ENCODE data around the gene THRSP.
"Not testable (repeated sequence)": the region's sequence is repeated elsewhere in the genome, so short reads cannot be mapped to it uniquely, and the experiment has no call there.

The THRSP gene

DNA sequence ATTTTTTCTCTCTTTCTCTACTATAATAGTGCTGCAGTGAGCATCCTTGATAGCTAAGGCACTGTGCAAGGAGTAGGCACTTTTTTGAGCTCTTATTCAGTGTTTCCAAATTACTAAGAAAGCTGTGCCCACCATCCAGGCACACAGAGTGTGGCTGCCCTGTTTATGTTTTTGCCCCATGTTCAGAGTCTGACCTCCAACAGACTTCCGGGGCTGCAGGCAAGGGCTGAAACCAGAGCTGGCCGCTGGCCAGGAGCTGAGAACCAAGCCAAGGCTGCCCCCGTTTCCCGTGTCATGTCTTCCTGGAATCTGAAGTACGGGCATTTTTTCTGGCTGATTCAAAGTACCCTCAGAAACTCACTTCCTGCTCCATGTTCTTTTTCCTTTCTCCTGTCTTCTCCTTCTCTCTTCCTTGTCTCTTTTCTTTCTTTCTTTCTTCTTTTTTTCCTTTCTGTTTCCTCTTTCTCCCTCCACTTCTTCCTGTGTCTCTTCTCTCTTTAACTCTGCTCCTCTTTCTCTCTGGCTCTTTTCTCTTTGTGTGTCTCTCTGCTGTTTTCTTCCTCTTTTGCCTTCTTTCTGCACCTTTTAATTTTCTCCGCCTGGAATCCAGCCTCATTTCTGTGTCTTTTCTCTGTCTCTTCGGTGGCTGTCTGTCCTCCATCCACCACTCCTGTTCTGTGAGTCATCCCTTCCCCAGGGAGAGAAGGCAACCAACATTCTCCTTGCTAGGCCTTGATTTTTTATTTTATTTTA lies 23.6 kb upstream of the THRSP start:
- DNase-seq = peak; percentile 51

DNA sequence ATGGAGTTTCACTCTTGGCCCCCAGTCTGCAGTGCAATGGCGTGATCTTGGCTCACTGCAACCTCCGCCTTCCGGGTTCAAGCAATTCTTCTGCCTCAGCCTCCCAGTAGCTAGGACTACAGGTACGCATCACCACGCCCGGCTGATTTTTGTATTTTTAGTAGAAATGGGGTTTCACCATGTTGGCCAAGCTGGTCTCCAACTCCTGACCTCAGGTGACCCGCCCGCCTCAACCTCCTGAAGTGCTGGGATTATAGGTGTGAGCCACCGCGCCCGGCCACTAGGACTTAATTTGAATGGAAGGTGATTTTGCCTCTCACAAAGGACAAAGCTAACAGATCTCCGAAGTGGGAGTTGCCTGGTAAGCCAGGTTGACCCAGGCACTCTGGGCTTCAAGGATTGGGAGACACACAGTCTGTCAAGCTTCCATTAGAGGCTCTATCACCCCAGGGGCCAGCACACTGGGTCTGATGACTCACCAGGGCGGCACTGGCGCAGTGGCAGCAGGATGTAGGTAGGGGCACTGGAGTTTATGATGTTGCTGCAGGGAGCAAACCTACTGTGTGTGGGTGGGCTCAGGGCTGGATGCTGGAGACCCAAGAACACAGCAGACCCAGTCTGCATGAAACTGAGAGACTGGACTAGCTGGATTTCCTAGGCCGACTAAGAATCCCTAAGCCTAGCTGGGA lies 22.8 kb upstream of the THRSP start:
- no peak for DNase-seq

DNA sequence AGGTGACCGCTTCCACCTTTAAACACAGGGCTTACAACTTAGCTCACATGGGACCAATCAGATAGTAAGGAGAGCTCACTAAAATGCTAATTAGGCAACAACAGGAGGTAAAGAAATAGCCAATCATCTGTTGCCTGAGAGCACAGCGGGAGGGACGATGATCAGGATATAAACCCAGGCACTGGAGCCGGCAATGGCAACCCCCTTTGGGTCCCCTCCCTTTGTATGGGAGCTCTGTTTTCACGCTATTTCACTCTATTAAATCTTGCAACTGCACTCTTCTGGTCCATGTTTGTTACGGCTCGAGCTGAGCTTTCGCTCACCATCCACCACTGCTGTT lies 22.3 kb upstream of the THRSP start:
- DNase-seq = not testable (repeated sequence)

DNA sequence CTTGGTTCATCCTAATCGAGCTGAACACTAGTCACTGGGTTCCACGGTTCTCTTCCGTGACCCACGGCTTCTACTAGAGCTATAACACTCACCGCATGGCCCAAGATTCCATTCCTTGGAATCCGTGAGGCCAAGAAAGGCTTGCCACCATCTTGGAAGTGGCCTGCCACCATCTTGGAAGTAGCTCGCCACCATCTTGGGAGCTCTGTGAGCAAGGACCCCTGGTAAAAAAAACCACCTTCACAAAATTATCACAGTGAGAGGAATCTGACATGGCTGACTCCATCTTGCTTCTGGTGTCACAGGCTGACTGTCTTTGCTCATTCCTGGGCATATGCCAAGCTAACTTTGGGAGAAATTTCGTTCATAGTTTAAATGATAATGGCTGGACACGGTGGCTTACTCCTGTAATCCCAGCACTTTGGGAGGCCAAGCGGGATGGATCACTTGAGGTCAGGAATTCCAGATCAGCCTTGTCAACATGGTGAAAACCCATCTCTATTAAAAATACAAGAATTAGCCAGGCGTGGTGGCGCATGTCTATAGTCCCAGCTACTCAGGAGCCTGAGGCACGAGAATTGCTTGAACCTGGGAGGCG lies 21.7 kb upstream of the THRSP start:
- DNase-seq = no peak

DNA sequence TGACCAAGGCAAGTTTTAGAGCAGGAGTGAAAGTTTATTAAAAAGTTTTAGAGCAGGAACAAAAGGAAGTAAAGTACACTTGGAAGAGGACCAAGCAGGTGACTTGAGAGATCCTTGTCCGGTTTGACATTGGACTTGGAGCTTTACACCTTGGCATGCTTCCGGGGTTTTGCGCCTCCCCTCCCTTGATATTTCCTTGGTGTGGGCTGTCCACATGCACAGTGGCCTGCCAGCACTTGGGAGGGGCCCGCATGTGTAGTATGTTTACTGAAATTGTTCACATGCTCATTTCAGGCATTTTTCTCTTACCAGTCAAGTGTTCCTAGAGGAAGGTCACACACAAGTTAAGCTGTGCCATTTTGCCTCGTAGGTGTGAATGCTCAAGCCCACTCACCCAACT lies 19.0 kb upstream of the THRSP start:
- no peak for DNase-seq

DNA sequence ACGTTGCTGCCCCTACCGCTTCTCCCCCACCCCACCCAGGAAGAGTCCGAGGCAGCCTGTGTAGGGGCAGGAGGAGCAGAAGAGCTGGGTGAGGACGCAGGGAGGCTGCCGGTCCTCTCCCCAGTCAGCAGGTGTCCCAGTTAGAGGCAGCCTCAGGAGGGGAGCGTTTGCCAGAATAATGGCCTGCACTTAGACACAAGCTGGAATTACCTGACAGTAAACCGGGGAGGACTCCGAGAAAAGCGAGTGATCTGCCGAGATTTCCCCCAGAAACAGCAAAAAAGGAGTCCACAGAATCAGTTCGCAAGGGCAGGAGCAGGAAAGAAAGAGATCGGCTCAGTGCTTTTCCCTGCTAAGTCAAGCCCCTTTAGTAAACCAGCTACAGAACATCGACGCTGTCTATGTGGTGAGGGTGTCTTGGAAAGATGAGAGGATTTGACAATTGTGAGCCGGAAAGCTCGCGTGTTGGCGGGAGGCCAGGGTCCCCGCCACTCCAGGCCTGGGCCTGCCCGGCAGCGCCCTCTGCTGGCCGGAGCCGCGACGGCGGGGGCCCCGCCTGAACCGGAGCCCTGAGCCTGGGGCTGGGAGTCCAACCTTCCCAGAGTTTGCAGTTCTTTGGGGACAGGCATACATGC lies 17.7 kb upstream of the THRSP start:
- DNase-seq = peak; percentile 72

DNA sequence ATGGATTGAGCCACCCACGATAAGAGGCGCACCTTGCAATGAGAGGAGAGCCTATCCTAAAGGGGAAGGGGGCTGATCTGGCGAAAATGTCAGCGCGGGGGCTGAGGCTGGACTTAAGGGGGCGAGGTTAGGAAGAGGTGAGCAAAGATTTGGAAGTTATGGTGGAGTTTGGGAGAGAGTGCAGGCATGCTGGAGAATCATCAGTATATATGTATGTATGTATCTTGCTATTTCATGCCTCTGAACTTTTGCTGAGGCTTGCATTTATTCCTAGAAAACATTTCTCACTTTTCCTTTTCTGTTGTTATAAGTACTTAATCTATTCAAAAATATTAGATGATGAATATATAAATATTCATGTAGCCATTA lies 17.2 kb upstream of the THRSP start:
- no peak for DNase-seq

DNA sequence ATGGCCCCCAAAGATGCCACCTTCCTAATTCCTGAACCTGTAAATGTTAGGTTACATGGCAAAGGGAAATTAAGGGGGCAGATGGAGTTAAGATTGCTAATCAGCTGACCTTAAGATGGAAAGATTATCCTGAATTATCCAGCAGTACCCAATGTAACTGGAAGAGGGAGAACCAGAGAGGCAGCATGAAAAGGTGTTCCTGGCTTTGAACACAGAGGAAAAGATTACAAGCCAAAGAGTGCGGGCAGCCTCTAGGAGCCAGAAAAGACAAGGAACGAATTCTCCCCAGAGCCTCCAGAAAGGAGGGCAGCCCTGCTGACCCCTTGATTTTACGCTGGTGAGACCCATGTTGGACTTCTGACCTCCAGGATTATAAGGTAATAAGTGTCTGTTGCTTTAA lies 15.1 kb upstream of the THRSP start:
- no peak for DNase-seq

DNA sequence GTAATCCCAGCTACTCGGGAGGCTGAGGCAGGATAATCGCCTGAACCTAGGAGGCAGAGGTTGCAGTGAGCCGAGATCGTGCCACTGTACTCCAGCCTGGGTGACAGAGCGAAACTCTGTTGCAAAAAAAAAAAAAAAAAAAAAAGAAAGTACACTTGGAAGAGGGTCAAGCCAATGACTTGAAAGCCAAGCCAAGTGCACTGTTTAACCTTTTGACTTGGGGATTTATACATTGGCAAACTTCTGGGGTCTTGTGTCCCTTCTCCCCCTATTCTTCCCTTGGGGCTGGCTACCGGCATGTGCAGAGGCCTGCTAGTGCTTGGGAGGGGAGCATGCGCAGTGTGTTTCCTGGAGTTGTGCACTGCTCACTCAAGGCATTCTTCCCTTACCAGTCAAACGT lies 14.3 kb upstream of the THRSP start:
- no peak for DNase-seq

DNA sequence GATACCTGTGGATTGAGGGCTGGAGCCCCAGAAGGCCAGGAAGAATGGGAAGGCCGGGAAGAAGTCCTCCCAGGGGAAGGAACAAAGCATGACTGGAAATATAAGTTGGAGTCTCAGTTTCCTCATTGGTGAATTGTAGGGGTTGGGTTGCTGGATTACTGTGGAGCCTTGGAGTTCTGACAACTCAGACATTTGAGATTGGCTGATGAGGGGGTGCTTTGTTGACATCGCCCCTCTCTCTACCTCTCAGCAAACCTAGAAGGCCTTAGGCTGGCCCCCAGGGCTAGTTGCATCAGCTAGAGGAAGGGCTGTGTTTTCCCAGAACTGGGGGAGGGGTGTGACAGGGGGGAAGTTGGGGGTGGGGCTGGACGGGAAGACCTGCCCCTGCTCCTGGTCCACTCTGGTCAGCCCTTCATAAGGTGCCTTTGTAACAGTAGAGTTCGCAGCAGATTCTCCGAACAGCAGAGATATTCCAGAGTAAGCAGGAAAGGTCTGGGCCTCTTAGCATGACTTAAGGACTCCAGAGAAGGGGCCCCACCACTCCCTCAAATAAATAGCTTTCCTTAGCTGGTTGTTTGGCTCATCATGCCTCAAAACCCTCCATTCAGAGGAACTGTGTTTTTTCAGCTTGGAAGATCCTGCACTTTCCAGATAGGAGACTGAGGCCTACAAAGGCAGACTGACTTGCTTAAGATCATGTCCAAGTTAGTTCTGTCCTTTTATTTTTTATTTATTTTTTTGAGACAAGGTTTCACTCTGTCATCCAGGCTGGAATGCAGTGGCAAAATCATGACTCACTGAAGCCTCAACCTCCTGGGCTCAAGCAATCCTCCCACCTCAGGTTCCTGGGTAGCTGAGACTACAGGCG lies 12.5 kb upstream of the THRSP start:
- no peak for DNase-seq

DNA sequence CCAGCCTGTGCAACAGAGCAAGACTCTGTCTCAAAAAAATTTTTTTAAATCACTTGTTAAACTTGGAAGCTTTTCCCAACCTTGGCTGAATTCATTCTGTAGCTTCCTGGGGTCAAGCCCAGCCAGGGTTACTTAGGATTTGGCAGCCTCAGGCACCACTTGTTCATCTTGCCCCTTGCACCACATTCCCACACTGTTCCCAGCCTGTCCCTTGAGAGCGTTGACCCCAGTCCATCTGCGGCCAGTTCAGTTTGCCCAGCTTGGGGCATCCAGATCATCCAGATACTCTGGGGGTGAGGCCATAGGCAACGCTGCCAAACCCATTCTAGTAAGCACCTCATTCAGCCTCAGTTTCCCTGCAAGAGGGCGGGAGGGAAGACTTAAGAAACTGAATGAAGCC lies 8.7 kb upstream of the THRSP start:
- no peak for DNase-seq

DNA sequence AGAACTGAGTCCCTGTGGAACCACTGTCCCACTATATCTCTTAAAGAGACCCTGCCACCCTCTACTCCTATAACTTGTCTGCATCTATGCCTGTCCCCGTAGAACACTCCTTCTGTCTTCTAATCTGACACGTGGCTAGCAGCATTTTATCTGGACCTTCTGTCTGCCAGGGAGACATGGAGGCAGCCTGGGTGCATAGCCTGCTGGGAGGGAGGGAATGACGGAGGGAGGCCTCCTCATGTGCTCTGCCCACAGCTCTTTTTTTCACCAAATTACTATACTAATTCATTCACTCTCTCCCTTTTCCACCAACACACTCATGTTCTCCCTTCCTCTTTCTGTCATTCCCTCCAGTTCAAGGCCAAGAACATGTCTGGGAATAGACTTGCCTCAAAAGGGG lies 7.6 kb upstream of the THRSP start:
- DNase-seq = no peak

DNA sequence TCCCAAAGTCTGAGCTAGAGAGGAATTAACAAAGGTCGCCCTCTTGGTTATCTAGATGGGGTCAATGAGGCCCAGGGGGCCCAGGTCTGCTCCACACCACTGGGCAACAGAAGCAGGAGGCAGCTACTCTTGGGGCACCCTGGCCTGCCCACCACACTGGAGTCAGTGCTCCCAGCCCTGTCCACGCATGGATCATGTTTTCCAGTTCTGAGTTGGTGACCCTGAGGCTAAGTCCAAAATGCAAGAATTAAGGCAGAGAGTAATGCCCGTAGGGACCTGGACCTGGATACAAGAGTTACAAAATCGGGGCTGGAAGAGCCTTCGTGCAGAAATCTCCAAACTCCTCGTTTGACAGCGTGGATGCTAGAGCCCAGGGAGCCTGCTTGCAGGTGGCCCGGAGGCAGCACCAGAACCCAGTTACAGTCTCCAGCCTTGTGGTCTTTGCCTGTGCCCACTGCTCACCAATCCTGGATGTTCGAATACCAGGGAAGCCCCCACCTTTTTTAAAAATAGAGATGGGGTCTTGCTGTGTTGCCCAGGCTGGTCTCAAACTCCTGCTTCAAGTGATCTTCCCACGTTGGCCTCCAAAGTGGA lies 6.1 kb upstream of the THRSP start:
- DNase-seq = no peak

DNA sequence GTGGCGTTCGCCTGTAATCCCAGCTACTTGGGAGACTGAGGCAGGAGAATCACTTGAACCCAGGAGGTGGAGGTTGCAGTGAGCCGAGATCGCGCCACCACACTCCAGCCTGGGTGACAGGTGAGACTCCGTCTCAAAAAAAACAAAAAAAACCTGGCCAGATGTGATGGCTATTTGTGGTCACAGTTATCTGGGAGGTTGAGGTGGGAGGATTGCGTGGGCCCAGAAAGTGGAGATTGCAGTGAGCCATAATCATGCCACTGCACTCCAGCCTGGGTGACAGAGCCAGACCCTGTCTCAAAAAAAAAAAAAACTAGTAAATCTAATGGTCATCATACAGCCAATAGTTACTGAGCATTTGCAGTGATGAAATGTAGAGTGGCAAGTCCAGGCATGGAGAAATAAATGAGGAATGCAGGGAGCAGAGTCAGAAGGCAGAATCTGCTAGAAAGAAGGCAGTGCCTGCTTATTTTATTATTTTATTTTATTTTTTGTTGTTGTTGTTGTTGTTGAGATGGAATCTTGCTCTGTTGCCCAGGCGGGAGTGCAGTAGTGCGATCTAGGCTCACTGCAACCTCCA lies 3.8 kb upstream of the THRSP start:
- not testable (repeated sequence) for DNase-seq

DNA sequence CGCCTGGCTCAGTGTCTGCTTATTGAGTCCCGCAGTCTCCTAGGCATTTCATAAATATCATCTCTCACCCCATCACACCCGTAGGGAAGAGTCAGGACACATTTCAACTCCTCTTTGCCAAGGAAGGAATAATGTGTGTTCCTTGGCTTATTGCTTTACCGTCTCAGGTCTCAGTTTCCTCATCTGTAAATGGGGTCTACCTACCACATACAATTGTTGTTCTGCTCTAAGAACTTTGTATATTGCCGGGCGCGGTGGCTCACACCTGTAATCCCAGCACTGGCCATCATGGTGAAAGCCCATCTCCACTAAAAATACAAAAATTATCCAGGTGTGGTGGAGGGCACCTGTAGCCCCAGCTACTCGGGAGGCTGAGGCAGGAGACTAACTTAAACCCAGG lies 3.1 kb upstream of the THRSP start:
- no peak for DNase-seq

DNA sequence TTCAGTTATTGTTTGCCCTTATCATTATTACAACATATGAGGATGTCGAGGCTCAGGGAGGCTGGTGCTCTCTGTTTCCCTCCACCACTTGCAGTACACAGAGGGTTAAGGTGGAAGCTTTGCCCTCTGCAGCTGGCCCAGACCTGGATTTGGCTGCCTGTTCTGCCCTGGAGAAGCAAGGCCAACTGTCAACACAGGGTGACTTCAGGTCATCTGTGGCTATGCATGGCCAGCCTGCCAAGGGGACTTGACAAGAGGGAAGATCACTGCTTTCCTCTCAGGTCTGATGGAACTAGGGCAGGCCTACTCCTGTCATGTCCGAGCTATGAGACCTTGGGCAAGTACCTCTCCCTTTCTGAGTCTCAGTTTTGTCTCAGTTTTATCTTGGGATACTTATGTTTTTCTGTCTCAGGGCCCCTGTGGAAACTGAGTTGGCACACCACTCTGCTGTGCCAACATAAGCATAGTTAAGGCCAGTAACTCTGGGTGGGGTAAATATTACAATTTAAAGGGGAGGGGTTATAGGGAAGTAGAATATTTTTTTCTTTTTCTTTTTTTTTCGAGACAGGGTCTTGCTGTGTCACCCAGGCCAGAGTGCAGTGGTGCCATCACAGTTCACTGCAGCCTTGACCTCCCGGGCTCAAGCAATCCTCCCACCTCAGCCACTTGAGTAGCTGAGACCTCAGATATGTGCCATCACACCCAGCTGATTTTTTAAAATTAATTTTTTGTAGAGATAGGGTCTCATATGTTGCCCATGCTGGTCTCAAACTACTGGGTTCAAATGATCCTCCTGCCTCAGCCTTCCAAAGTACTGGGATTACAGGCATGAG lies 2.4 kb upstream of the THRSP start:
- no peak for DNase-seq

DNA sequence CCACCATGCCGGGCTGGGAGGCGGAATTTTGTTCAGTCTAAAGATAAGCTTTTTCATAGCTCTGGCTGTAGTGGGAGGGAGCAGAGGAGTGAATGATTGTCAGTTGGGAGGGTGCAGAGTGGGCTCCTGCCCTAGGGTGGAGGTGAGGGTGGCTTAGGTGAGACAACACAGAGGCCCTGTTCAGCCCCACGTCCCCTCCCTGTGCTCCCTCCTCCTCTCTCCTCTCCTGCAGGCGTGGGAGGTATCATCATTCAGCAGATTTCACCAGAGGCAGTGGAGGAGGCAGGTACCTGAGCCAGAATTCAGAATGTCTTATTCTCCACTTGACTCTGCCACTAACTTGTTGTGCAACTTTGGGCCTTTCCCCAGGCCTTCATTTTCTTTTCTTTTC lies 1.7 kb upstream of the THRSP start:
- DNase-seq = no peak

DNA sequence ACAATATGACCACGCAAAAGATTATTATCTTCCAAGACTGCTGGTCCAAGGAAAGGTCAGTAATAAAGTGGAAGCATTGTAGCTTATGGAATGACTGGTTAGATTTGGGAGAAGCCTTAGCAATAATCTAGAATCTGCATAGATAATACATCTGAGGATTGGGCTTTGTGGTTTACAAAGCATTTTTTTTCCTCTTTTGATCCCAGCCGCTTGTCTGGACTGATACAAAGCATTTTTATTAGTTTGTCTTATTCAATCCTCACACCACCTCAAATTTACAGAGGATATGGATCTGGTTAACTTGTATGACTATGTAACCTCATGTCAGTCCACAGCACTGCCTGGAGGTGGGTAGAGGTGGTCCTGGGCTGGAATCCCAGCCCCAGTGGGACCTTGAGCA lies 990 bp upstream of the THRSP start:
- DNase-seq = no peak

DNA sequence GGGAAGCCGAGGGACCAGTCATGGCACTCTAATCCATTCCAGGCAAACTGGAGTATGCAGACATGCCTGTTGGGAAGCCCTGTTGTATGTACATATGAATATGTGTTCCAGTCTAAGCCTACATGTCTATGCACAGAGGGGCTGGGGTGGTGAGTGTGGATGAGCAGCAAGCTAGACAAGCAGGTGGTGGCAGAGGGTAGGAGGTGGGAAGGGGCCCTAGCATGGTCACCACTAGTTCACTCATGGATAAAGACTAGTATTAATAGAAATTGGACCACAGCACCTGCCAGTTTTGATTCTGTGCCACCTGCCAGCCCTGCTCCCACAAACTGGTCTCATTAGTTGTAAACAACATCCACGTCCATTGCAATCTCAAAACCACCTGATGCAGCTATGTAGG lies 1.5 kb downstream of the THRSP start:
- no peak for DNase-seq

DNA sequence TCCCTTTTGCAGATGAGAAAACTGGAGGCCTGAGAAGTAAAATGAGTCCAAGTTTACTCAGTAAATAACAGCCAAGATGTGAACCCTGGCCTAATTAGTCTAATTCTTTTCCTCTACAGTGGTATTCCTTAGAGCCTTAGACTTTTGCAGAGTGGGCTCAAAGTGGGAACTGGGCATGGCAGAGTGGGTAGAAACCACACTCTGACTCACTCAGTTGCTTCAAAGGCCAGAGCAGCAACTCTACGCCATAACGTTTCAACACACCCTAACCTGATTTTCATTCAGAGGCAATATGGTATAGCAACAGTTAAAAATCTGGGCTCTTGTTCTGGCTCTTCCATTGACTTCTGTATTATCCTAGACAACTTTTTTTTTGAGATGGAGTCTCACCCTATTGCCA lies 2.8 kb downstream of the THRSP start:
- DNase-seq = no peak

DNA sequence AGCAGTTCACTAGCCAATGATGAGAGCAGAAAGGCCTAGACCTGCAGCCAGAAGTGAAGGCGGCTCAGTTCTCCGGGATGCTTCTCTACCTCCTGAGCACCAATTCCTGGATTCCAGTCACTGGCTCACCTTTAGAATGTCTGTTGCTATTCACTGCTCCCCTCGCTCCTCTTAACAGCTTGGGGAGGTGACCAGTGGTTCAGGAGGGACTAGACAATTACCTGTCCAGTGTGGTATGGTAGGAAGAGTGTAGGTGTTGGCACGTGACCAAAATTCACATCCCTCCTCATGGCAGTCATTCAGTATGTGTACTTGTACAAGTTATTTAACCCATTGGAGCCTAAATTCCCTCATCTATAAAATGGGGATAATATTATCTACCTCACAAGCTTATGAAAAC lies 4.0 kb downstream of the THRSP start:
- DNase-seq = no peak

All from NCI-H774 (cell line).